Bronchial epithelial cell (primary cell): ENCODE results near the gene HDAC3. TPM values are rescaled to one million over a fixed set of nuclear protein-coding genes. Genes with fewer than 3 reads are reported as not detected.

Source experiments
- DNase-seq: peaks from one replicate; pipeline ENCODE4 v3.0.0-alpha.2; 2010; ENCODE audit warnings: low read depth
- FAIRE-seq: peaks from 2 replicates; lab custom pipeline; 2011; peaks lifted over from hg19 to GRCh38; lab: Jason Lieb, UNC
- H3K27me3 ChIP-seq: 2 replicates; pipeline ENCODE4 v1.5.1; 2011; ENCODE audit warnings: low read length; ENCODE audit not compliant: control insufficient read depth, insufficient read depth
- H3K36me3 ChIP-seq: 2 replicates; pipeline ENCODE4 v1.5.1; 2011; ENCODE audit warnings: low read length; ENCODE audit not compliant: control insufficient read depth, insufficient read depth
- H3K4me3 ChIP-seq: 2 replicates; pipeline ENCODE4 v1.5.1; 2011; ENCODE audit warnings: mild to moderate bottlenecking, low read depth, low read length, control low read depth
- CTCF ChIP-seq: IDR thresholded peaks from 2 replicates; pipeline ENCODE4 v1.5.1; 2011; ENCODE audit warnings: mild to moderate bottlenecking, moderate library complexity, low read length, control low read depth, inconsistent platforms; ENCODE audit not compliant: insufficient read depth, severe bottlenecking
- total RNA-seq: library from RNA; depleted of rRNA; stranded (reverse); fragments of >200 nt; gene quantifications from 2 replicates; pipeline ENCODE4 v1.2.1, GENCODE V29; 2014

HDAC3 gene
- total RNA-seq, 1 donor from 2014 or later: 72.7 TPM

DNA sequence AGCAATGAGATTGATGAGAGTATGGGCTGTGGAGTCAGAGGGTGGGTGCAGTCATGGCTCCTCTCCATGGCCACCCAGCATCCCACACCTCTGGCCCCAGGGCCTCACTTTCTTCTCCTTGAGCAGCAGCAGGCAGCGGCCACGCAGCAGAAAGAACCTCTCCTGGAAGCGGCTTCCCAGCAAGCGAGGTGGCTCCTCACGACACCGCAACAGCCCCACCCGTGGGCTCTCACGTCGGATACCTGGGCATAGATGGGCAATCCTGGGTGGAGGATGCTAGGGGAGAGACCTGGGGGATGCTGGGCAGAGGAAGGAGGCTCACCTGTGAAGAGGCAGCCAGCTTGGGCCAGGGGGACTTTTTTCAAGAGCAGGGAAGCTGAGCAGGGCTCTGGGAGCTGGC, 19.7 kb upstream of the HDAC3 start:
- H3K27me3 ChIP-seq: no peaks in the 10 kb centered on the region
- H3K4me3 ChIP-seq: no peak overlapping the region
- DNase-seq: no peak
- H3K36me3 ChIP-seq: peaks cover 16% of the 10 kb centered on the region
- no peak for TF ChIP-seq CTCF
- no peak for FAIRE-seq

DNA sequence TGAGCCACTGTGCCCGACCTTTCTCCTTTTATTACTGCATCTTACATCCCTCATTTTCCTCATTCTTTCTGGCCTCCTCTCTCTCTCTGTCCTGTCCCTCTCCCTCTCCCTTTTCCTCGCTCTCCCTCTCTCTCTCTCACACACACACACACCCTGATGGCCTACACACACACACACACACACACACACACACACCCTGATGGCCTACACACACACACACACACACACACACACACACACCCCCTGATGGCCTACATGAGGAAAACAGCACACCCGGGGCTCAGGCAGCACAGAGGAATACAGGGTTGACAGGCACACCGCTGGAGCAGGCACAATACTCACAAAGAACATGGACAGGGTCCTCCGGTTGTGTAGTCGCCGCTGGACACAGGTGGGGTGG, 18.4 kb upstream of the HDAC3 start:
- Histone ChIP-seq H3K4me3 (no peak overlapping the region), H3K27me3 (no peaks in the 10 kb centered on the region), H3K36me3 (peaks cover 16% of the 10 kb centered on the region)
- no peak for TF ChIP-seq CTCF
- FAIRE-seq (no peak), DNase-seq (no peak)

DNA sequence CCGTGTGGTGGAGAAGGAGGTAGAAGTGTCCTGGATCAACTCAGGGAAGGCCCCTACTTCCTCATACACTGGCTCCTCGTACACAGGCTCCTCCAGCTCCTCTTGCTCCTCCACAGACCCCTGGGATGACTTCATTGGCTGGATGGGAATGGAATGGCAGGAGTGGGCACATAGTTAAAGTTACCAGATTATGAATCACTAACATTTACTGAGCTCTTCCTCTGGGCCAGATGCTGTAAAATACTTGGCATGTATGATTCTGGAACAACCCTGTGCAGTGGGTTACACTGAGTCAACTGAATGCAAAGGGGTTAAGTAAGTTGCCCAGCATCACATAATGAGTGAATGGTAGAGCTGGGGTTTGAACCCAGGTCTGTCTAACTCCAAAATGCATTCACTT, 17.6 kb upstream of the HDAC3 start:
- Histone ChIP-seq H3K27me3 (no peaks in the 10 kb centered on the region), H3K36me3 (peaks cover 14% of the 10 kb centered on the region), H3K4me3 (no peak overlapping the region)
- no peak for FAIRE-seq
- no peak for TF ChIP-seq CTCF
- peak; percentile 21 for DNase-seq

- H3K36me3 ChIP-seq: peaks cover 16% of the 10 kb centered on the region
- peak overlapping the region; percentile 64 for H3K4me3 ChIP-seq
- H3K27me3 ChIP-seq: no peaks in the 10 kb centered on the region
- FAIRE-seq (no peak), DNase-seq (peak; percentile 15)
- no peak for TF ChIP-seq CTCF
These were observed 15.1 kb upstream of the HDAC3 start for GRCh38 chr5:141651728-141652105.

- H3K4me3 ChIP-seq: peak within 1 kb of the TSS; percentile 64
- peaks cover 12% of the 10 kb centered on the region for H3K36me3 ChIP-seq
- TF ChIP-seq CTCF: no peak
- no peaks in the 10 kb centered on the region for H3K27me3 ChIP-seq
- DNase-seq: peak; percentile 55
- FAIRE-seq: no peak
These were observed 14.4 kb upstream of the HDAC3 start, which contains the start of gene FCHSD1 for GRCh38 chr5:141650851-141651727. FCHSD1 (minus strand) TSS chr5:141651418; CDS start chr5:141651368, 50 bp downstream.

DNA sequence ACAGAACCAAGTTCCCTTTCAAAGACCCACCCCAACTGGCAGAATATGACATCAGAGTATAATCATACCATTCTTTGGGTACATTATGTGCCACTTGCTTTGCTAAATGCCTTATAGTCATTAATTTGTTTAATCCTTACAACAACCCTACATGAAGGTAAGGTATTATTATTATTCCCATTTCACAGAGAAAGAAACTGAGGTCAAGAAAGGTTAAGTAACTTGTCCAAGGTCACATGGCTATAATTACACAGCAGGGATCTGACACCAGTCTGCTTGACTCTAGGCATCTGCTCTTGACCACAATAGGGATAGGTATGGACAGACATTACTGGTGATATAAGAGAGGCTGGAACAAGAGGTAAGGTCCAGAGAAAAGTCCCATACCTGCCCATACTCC, 13.3 kb upstream of the HDAC3 start:
- DNase-seq: no peak
- FAIRE-seq: no peak
- peaks cover 7% of the 10 kb centered on the region for H3K36me3 ChIP-seq
- H3K4me3 ChIP-seq: no peak overlapping the region
- no peak for TF ChIP-seq CTCF
- H3K27me3 ChIP-seq: no peaks in the 10 kb centered on the region
